Measurements from ENCODE around the gene STAU1. TPM values are rescaled to one million over a fixed set of nuclear protein-coding genes. Genes with fewer than 3 reads are reported as not detected.

Gene STAU1
- total and polyA plus RNA-seq, 2 of the 13 experiments (the other 11 are each of a cell fraction or from before 2014, with no cell fraction given): 119 to 133 TPM

- TF ChIP-seq NRL (CRISPR knock-in tag; IDR thresholded peaks at IDR 0.05; ENCODE audit: borderline replicate concordance) (no peak), ATF7-NPFF (CRISPR knock-in tag; IDR thresholded peaks at IDR 0.05; ENCODE audit: low read depth) (no peak), POLR2G (IDR thresholded peaks at IDR 0.05; ENCODE audit: low read depth, low read length) (no peak), ZNF552 (CRISPR knock-in tag; IDR thresholded peaks at IDR 0.05; ENCODE audit: borderline replicate concordance) (no peak), ZFY (CRISPR knock-in tag; IDR thresholded peaks at IDR 0.05) (no peak), KLF11 (CRISPR knock-in tag; IDR thresholded peaks at IDR 0.05) (no peak), MEIS2 (CRISPR knock-in tag; IDR thresholded peaks at IDR 0.05) (no peak), YY1 (IDR thresholded peaks at IDR 0.05; ENCODE audit: insufficient read depth, insufficient replicate concordance, low read depth, low read length) (no peak), ZC3H4 (CRISPR knock-in tag; IDR thresholded peaks at IDR 0.05; ENCODE audit: borderline replicate concordance) (no peak), ZBED4 (CRISPR knock-in tag; IDR thresholded peaks at IDR 0.05; ENCODE audit: borderline replicate concordance) (no peak), MTA3 (CRISPR knock-in tag; IDR thresholded peaks at IDR 0.05) (no peak), ARNTL (CRISPR knock-in tag; IDR thresholded peaks at IDR 0.05) (no peak), ZNF800 (CRISPR knock-in tag; IDR thresholded peaks at IDR 0.05) (no peak), JARID2 (CRISPR knock-in tag; IDR thresholded peaks at IDR 0.05; ENCODE audit: insufficient replicate concordance) (no peak), HDAC2 (CRISPR knock-in tag; IDR thresholded peaks at IDR 0.05) (no peak), ZNF382 (CRISPR knock-in tag; IDR thresholded peaks at IDR 0.05; ENCODE audit: borderline replicate concordance) (no peak), KMT2A (CRISPR knock-in tag; IDR thresholded peaks at IDR 0.05) (no peak), ZNF205 (CRISPR knock-in tag; IDR thresholded peaks at IDR 0.05) (no peak), E2F1 (CRISPR knock-in tag; IDR thresholded peaks at IDR 0.05) (0 out of 2 replicates have a peak, but pooled peaks have one; percentile 18), THAP11 (CRISPR knock-in tag; IDR thresholded peaks at IDR 0.05) (0 out of 2 replicates have a peak, but pooled peaks have one; percentile 1), SIN3A (IDR thresholded peaks at IDR 0.05; ENCODE audit: borderline replicate concordance, low read depth, low read length) (0 out of 2 replicates have a peak, but pooled peaks have one; percentile 8), ZNF333 (CRISPR knock-in tag; IDR thresholded peaks at IDR 0.05; ENCODE audit: borderline replicate concordance) (no peak)
These were observed 744 bp downstream of the STAU1 start (continued) for GRCh38 chr20:49187330-49187850.
